NT2/D1 (cell line): ENCODE results near the gene USP54.

ENCODE experiments used
- SUZ12 ChIP-seq: IDR thresholded peaks from 2 replicates; pipeline ENCODE4 v1.6.1; 2011; ENCODE audit not compliant: insufficient read length, insufficient read depth; ENCODE audit errors: extremely low read depth
- YY1 ChIP-seq: IDR thresholded peaks from 2 replicates; pipeline ENCODE4 v1.6.1; 2011; ENCODE audit not compliant: insufficient read length, insufficient read depth
- ZNF274 ChIP-seq: IDR thresholded peaks from 2 replicates; pipeline ENCODE4 v1.6.1; 2011; ENCODE audit warnings: mild to moderate bottlenecking, low read depth, low read length

DNA sequence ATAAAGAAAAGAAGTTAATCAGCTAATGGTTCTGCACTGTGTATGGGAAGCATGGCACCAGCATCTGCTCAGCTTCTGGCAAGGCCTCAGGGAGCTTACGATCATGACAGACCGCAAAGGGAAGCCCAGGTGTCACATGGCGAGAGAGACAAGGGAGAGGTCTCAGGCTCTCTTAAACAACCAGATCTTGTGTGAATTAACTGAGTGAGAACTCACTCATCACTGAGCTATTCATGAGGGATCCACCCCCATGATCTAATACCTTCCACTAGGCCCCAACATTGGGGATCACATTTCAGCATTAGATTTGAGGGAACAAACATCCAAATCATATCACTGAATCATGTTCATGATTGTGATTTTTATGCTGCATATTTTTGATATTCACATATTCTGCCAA, 5.8 kb downstream of the USP54 start:
- TF ChIP-seq YY1 (no peak), SUZ12 (no peak), ZNF274 (no peak)
